HG03095 (cell line): ENCODE data around the gene WDR89.
A peak's percentile ranks its signal among the peaks of the same experiment; 100 is the strongest.
"Not testable (repeated sequence)": the region's sequence is repeated elsewhere in the genome, so short reads cannot be mapped to it uniquely, and the experiment has no call there.

ENCODE experiments used
- ATAC-seq: cut with Tn5 transposase; IDR thresholded peaks from one replicate; pipeline ENCODE4 v1.9.1; 2021; ENCODE audit warnings: moderate library complexity; ENCODE audit not compliant: unreplicated experiment

WDR89 gene, protein sequence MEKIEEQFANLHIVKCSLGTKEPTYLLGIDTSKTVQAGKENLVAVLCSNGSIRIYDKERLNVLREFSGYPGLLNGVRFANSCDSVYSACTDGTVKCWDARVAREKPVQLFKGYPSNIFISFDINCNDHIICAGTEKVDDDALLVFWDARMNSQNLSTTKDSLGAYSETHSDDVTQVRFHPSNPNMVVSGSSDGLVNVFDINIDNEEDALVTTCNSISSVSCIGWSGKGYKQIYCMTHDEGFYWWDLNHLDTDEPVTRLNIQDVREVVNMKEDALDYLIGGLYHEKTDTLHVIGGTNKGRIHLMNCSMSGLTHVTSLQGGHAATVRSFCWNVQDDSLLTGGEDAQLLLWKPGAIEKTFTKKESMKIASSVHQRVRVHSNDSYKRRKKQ

DNA sequence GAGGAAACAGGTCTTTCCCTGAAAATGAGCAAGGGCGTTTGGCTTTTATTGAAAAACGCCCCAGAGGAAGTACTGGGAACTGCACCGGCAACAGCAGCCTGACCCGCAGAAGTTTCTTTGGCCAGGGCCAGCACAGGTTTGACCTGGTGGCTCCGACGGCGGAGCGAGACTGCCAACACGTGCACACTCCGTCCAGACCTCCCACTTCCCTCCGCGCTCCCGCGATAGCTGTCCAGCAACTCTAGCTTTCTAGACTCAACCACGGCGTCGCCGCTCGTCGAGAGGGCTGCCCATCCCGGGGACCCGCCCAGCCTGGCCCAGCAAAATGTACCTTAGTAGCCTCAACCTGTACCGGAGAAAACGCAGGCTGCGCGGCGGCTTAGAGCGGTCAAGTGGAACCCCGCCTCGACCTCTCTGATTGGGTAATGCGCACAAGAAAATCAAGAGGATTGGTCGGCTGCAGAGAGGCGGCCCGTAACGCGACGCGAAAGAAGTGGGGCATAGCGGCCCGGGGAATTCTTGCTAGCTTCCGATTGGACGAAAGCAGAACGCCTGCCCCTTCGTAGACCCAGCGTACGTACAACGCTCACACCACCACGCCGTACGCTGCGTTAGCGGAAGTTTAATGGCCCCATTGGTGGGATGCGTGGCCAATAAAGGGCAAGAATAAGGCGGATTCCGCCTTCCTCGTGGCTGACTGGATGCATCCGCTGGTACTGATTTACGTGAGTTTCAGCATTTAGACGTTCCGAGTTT is at the start of gene WDR89:
Gene WDR89, minus strand, starts transcription at position 399 of the 756 bp plus-strand sequence. CDS start 41,929 bp downstream, outside the sequence.
- peak; percentile 84 for ATAC-seq

DNA sequence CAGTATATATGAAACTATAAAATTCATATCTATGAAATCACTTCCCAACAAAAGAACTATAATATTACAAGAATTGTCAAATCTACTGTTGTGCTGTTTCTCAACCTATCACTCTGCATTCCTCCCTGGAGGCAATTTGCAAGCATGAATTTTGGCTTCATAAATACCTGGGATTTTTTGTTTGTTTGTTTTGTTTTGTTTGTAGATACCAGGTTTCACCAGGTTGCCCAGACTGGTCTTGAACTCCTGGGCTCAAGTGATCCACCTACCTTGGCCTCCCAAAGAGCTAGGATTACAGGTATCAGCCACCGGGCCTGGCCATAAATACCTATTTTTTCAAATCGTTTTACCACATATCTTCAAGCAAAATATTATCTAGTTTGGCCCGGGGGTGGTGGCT is 47.5 kb upstream of the WDR89 start:
- ATAC-seq, result no peak

DNA sequence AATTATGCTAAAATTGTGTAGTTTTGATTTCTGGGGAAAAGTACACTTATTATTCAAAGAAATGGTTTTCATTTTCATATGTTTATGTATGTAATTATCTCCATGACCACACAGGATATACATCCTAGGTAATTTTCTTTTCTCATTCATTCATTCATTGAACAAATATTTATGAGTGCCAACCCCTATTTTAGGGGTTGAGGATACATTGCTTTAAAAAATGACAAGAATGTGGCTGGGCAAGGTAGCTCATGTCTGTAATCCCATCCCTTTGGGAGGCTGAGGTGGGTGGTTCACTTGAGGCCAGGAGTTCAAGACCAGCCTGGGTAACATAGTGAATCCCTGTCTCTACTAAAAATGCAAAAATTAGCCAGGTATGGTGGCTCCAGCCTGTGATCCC is 45.3 kb upstream of the WDR89 start:
- no peak for ATAC-seq

DNA sequence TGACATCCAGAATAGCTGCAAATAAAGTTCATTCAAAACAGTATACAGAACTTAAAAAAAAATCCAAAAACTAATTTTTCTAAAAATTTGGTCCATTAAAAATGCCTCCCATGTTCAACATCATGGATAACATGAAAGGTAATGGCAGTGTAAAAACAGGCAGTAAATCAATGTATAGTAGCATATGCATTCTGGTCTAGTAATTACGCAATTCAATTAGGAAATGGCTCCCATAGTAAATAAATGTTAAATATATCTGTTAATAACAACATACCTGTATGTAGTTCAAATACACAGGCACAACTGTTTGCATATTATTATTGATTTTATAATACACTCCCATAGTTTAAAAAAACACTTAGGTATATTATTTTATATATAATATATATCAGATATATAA is 43.7 kb upstream of the WDR89 start:
- no peak for ATAC-seq

DNA sequence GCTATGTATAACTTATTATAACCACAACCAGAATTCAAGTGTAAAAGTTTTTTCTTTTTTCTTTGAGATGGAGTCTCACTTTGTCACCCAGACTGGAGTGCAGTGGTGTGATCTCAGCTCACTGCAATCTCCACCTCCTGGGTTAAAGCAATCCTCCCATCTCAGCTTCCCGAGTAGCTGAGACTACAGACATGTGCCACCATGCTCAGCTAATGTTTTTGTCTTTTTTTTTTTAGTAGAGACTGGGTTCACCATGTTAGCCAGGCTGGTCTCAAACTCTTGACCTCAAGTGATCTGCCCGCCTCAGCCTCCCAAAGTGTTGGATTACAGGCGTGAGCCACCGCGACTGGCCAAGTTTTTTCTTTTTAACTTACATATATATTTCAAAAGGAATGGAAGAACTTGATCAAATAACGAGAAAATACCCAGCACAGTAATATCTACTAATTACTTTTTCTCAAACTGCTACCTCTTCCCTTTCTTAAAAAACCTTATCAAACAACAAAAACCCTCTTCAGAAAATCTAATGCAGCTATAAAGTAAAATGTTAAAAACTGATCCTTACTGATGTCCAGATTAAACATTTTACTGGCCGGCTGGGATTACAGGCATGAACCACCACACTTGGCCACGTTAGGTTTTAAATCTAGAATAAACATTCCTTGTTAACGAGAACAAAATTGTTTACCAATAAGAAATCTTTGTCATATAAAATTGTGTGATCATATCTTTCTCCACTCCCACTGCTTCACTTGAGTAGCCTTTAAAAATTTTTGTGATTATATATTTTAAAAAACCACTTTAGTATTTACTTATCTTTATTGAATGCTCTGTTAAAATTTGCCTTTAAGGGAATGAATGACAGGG is 41.3 kb upstream of the WDR89 start:
- ATAC-seq, result no peak

DNA sequence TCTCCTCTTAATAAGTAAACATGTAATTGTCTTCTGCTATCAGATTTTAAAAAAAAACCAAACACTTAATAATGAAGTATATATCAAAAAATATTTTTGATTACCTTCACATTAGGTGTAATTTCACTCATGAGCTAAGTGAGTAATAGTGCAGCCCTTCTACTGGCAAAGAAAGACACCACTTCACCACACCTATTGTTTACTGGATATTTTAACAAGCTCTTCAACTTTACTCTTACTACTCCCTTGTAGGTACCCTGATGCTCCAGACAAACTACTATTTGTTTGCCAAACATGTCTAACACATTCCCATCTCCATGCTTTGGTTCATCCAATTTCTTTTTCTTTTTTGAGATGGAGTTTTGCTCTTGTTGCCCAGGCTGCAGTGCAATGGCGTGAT is 36.9 kb upstream of the WDR89 start:
- no peak for ATAC-seq

DNA sequence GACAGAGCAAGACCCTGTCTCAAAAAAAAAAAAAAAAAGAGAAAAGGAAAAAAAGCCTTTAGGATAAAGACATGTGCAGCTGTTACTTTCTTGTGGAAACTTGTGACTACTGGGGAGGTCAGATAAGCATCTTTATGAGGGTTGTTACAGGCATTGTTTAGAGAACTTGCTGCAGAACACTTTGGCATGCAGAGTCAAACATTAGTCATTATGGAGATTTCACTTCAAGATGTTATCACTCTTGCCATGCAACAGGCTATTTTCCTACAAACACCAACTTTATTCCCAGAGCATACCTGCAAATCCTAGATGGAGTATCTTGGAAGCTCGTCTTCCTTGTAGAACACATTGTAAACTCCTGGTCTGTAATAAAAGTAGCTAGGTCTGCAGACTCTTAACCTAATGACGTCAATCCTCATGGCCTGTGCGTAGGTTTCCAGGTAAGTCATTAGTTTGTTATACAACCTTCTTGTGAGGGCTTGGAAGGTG is 36.3 kb upstream of the WDR89 start:
- ATAC-seq, result no peak

DNA sequence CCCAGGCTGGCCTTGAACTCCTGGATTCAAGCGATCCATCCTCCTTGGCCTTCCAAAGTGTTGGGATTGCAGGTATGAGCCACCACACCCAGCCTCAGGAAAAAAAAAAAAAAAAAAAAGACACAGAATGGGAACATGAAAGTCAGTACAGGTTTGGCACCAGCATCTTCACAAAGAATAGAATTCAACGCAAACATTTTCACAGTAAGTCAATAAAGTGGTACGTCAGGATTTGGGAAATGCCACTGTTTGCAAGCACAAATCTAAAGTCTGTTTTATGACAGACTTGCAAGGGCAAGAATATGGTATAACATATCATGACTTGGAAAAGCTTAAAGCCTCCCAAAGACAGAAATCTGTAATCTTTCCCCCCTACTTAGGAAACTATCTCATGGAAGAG is 34.9 kb upstream of the WDR89 start:
- no peak for ATAC-seq

DNA sequence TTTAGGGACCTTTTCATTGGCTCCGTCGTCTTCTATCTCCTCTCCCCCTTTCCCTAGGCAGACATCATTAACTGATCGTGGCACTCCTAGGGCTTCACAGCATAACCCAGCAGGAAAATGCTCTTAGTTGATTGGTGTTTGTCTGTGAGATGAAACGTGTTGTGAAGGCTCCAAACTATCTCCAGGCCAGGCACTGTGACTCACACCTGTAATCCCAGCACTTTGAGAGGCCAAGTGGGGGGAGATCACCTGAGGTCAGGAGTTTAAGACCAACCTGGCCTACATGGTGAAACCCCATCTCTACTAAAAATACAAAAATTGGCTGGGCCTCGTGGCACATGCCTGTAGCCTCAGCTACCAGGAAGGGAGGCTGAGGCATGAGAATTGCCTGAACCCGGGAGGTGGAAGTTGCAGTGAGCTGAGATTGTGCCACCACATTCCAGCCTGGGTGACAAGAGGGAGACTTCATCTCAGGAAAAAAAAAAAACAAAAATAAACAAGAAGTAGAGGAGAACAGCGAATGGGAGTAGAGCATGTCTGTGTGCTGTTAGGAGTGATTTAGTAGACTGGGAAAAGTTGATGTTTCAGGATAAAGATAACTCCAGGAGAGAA is 32.3 kb upstream of the WDR89 start:
- no peak for ATAC-seq

DNA sequence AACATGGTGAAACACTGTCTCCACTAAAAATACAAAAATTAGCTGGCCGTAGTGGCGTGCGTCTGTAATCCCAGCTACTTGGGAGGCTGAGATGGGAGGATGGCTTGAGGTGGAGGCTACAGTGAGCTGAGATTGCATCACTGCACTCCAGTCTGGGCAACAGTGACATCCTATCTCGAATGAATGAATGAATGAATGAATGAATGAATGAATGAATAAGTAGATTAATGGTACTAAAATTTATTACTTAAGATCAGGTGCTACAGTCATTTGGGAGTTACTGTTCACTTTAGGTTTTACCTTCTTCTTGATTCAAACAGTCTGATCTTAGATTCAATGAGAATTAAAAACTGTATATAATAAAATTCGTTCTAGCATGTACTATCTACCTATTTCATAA is 31.6 kb upstream of the WDR89 start:
- ATAC-seq, result no peak

DNA sequence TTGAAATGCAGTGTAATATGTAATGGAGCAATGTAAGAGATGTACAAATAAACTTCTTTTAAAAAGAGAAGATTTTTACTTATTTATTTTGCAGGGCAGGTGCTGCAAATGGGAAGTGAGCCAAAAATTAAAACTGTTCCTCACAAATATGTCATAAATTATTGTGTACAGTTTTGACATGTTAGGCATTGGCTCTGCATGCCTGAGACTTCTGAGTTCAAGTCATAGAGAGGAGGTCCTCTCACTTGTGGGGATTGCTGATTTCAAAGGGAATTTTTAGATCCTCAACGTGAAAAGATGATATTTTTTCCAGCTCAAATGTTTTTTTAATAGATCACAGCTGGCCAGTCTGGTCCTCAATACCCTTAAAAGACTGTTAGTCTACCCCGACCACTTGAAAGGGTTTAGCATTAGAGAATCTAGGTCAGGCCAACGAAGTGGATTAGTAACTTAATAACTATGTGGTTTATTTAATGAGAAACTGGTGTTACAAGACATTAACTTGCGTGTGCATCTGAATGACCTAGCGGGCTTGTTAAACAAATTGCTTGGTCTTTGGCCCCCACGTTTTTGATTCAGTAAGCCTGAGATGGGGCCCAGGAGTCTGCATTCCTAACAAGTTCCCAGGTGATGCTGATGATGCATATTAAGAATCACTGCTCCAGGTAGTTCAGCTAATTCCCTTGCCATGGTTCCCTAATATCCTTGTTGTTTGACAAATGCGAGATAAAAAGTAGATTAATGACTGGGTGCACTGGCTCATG is 30.9 kb upstream of the WDR89 start:
- ATAC-seq, result peak; percentile 56

DNA sequence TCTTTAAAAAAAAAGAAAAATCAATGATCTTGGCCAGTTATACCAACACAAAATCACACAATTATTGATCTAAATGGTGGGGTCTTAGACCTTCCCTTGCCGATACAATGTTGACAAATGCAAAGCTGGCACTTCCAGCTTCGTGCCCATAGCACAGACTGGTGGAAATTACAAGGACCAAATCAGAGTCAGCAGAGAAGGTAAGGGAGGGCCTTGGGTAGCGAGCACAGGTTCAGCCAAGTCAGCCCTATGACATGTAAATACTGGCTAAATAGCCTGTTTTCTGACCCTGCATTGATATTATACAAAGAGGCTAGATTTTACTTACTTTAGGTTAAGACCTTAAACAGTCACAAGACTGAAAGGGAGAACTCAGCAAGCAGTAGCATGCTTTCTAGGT is 30.3 kb upstream of the WDR89 start:
- peak; percentile 18 for ATAC-seq

DNA sequence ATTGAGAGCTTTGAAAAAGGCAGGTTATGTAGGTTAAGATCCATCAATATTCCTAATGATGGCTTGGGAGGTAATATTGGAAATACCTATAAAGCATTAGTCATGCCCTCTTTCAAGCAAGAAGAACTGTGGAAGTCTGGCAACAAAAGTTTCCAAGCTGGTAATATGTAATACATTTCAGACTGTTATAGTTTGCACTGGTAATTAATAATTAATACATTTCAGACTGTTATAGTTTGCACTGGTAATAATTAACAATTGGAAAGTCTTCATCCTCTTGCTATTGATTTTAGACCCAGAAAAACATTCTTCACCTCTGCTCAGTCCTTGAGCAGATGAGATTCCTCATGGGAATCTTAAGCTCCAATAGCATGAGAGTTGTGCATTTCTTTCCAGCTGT is 29.0 kb upstream of the WDR89 start:
- no peak for ATAC-seq

DNA sequence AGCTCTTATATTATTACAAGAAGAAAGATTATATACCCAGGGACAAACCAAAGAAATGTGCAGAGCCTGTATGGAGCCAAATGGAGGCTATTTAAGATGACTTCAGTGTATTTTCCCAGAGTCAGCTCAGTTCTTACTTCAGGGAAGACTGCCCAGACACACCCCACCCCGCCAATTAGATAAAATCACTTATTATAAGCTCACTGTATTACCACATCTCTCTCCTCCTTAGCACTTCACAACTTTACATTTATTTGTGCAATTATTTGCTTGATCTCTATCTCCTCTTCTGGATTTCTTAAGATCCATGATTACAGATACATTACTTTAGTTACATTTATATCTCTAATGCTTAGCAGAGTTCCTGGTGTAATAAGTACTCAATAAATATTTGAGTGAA is 24.7 kb upstream of the WDR89 start:
- no peak for ATAC-seq

DNA sequence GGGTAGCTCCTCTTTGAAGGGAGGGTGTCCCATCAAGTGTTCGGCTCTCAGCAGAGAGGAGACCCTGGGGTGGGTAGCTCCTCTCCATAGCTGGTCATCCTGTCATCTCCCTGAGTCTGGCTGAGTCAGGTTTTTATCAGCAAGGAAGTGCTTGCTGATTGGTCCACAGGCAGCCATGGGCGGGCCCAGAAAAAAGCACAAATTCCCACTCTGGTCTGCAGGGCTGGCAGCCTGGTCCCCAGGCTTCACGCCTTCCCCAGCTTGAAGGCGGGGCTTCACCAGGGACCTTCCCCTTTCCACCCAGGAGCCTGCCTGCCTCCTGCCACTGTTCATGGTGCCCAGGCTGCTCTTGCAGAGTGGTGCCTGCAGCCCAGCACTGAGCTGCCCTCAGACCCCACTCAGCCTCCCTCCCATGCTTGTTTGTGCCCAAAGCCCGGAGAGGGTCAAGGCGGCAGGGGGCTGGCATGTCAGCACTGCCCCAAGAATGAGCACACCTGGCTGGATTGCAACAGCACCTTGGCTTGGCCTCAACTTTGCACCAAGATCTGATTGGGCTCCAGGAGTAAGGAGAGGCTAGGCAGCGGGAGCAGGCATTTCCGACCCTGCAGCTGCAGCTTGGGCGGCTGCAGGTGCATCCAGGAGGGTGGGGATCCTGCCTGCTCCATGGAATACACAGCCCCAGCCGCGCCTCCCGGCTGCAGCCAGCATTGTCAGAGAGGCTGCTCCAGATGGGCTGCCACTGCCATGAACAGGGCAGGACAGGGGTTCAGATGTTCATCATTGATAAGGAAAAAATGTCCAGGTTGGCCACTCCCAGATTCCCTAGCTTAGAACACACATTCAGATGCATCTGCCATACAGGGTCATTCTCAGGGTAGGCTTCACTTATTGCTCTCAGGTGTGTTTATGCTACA is 22.0 kb upstream of the WDR89 start:
- no peak for ATAC-seq

DNA sequence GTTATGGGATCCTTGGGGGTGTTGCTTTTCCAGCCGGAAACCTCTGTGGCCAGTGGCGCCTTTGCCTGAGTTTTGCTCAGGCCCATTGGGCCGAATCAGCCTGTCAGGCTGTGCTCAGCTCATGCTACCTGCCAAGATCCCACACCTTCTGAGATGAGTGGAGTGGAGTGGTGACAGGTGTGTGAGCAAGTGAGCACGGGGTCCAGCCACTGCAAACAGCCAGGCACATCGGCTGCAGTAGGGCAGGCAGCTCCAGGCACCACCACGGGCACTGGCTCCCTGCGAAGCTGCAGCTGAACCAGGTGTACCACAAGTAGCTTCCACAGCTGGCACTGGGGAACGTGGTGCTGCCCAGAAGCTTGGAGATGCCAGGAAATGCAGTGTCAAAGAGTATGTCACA is 21.1 kb upstream of the WDR89 start:
- ATAC-seq, result no peak

DNA sequence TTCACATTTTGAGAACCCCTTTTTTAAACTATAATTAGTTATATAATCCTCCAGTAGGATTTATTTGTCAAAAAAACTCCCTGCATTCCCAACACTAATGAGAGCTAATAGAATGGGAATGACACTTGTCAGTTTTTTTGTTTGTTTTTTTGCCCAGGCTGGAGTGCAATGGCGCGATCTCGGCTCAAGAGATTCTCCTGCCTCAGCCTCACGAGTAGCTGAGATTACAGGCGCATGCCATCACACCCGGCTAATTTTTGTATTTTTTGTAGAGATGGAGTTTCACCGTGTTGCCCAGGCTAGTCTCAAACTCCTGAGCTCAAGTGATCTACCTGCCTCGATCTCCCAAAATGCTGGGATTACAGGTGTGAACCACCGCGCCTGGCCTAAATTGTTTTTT is 20.2 kb upstream of the WDR89 start:
- ATAC-seq, result not testable (repeated sequence)

DNA sequence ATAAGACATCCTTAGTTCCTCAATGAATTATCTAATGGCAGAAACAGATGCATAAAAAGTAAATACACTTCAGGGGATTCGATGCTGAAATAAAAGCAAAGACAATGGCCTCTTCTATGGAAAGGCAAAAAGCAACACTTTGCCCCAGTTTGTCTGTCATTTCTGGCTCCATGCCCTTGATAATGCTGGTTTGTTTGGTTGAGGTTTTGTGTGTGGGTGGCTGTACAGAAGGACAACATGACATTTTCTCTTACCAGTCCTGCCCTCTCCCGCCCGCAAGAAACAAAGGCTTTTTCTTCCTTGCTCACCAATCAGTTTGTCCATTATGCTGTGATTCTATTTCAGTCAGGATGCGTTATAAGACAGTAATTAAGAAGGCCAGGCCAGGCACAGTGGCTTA is 18.1 kb upstream of the WDR89 start:
- no peak for ATAC-seq

DNA sequence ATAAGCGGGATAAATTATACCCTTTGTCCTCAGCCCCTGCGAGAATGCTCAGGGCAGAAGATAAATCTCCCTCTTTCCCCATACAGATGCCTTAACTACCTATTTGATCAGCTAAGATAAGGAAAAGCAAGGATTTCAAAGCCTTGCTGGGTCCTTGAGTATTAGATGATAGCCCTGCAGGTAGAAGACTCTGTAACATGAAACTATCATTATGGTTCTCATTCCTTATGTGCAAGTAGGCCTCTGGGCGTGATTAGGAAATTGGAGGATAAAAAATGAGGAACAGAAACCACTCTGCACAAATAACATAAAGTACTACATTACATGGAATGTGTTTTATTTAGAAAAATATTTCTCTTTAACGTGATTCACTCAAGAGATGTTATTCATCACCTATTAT is 14.5 kb upstream of the WDR89 start:
- ATAC-seq, result no peak
